GM13977 (cell line): ENCODE results near the gene ABL2.
"Not testable (repeated sequence)": the region's sequence is repeated elsewhere in the genome, so short reads cannot be mapped to it uniquely, and the experiment has no call there.

Source experiments
- DNase-seq: peaks from one replicate; pipeline ENCODE4 v3.0.0; 2012; ENCODE audit warnings: low spot score
- in situ Hi-C: fragments of 300-500 bp; cut with MboI; formaldehyde crosslinking; loops from one replicate; pipeline ENCODE4 v1.12.0; 2022; ENCODE audit warnings: low sequenced_read_pairs, low pct_unique_long_range_greater_than_20kb, mixed read lengths, inconsistent platforms; ENCODE audit not compliant: unreplicated experiment
- TF ChIP-seq, protein P1 (sequence below): IDR thresholded peaks from 2 replicates; pipeline ENCODE4 v1.5.1; 2012; ENCODE audit warnings: mild to moderate bottlenecking, control low read depth; ENCODE audit not compliant: insufficient read depth; ENCODE audit errors: extremely low read depth, missing control alignments

Gene ABL2

DNA sequence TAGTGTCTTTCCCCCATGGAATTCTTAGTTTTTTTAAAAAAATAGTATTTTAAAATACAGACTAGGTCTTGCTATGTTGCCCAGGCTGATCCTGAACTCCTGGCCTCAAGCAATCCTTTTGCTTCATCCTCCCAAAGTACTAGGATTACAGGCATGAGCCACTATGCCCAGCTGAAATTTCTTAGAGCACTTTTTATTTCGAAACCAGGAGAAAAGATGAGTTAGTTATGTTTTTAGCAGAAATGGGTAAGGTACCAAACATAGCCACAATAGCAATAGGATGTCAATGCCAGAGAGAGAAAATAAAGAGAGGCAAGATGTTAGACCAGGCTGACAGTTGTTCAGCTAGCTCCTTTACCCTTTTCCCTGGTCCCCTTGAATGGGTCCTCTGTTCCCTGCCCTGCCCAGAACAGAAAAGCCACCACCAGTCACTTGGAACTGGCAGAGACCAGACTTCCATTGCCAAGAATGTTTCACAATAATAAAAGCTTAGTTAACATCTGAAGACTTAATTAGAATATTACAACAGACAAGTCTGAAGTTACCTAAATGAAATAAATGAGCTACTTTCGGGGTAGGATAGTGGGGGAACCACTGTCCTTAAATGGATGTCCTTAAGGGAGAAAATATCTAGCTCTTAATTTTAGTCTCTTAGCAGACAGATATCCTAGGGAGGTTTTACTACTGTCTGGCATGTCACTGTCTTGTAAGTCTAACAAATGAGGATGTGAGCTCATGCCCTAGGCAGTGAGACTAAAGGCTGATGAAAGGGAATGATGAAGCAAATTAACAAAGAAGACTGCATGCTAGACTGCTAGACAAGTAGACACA, 54.3 kb downstream of the ABL2 start:
- in situ Hi-C loops = no loop called here
- TF ChIP-seq, protein P1, sequence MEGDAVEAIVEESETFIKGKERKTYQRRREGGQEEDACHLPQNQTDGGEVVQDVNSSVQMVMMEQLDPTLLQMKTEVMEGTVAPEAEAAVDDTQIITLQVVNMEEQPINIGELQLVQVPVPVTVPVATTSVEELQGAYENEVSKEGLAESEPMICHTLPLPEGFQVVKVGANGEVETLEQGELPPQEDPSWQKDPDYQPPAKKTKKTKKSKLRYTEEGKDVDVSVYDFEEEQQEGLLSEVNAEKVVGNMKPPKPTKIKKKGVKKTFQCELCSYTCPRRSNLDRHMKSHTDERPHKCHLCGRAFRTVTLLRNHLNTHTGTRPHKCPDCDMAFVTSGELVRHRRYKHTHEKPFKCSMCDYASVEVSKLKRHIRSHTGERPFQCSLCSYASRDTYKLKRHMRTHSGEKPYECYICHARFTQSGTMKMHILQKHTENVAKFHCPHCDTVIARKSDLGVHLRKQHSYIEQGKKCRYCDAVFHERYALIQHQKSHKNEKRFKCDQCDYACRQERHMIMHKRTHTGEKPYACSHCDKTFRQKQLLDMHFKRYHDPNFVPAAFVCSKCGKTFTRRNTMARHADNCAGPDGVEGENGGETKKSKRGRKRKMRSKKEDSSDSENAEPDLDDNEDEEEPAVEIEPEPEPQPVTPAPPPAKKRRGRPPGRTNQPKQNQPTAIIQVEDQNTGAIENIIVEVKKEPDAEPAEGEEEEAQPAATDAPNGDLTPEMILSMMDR = no peak
- DNase-seq = no peak

DNA sequence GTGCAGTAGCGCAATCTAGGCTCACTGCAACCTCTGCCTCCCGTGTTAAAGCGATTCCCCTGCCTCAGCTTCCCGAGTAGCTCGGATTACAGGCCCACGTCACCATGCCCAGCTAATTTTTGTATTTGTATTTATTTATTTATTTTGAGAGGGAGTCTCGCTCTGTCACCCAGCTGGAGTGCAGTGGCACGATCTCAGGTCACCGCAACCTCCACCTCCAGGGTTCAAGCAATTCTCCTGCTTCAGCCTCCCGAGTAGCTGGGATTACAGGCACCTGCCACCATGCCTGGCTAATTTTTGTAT, 59.1 kb downstream of the ABL2 start:
- DNase-seq, in situ Hi-C loops: not testable (repeated sequence)

DNA sequence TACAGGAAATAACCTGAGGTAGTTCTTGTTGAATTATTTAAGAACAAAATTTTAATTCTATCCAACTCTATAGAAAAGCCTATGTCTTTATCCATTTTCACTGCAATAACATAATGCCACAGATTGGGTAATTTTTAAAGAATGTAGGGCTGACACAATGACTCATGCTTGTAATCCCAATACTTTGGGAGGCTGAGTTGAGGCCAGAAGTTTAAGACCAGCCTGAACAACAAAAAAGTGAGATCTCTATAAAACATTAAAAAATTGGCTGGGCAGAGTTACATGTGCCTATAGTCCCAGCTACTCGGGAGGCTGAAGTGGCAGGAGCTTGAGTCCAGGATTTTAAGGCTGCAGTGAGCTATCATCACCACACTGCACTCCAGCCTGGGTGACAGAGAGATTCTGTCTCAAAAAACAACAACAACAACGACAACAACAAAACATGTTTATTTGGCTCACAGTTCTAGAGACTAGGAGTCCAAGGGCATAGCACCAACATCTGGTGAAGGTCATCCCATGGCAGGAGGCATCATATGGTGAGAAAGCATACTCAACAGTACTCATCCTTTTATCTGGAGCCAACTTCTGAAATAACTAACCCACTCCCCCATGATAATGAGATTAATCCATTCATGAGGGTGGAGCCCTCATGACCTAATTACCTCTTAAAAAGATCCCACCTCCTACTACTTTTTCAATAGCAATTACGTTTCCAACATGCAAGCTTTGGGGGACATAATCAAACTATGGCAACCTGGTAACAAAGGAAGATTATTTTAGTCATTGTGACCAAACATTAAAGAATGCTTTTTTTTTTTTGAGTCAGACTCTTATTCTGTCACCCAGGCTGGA, 59.6 kb downstream of the ABL2 start:
- TF ChIP-seq, protein P1 = no peak
- DNase-seq = no peak
- in situ Hi-C loops = no loop called here

DNA sequence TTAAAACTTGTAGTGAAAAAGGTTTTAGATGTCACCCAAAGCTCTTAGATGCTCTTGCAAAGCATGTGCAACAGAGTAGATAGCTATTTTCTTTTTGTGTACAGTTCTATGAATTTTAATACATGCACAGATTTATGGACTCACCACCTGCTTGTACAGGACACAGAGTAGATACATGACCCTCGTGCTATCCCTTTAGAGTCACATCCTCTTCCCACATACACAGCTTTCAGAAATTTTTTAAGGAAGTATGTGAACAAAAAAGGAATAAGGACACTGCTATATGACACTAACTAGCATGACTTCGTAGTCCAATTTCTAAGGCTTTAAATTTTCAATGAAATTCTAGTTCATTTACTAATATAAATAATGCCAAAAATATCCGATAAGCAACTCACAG, 60.9 kb downstream of the ABL2 start:
- TF ChIP-seq, protein P1 = no peak
- in situ Hi-C loops = no loop called here
- DNase-seq = no peak

DNA sequence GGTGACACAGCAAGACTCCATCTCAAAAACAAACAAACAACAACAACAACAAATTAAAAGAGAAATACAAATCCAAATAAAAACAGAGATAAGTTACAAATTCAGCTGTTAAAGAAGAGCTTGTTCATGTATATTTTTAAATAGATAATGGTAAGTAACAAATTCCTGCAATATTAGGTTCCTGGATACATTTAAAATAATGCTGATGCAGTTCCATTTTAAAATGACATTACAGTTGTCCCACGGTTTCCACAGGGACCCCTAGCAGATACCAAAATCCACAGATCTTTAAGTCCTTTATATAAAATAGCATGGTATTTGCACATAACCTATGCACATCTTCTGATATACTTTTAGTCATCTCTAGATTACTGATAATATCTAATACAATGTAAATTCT, 61.5 kb downstream of the ABL2 start:
- in situ Hi-C loops = no loop called here
- no peak for DNase-seq
- TF ChIP-seq, protein P1 = no peak

DNA sequence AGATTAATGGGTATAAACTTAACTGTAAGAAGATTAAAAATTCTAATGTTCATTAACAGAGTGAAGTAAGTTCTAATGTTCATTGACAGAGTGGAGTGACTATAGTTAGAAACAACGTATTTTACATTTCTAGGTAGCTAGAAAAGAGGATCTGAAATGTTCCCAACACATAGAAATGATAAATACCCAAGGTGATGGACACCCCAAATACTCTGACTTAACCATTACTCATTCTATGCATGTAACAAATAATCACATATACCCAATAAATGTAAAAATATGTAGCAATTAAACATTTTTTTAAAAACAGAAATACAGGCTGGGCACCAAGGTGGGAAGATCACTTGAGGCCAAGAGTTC, 62.1 kb downstream of the ABL2 start:
- TF ChIP-seq, protein P1 = no peak
- DNase-seq = no peak
- in situ Hi-C loops = no loop called here
